Neural cell (in vitro differentiated cells): ENCODE results near the gene PFDN5.

Experiments
- CTCF ChIP-seq: fragments of 450-650 bp; IDR thresholded peaks from 2 replicates; pipeline ENCODE4 v1.5.1; 2014; ENCODE audit warnings: antibody characterized with exemption, mild to moderate bottlenecking, moderate library complexity; ENCODE audit not compliant: poor library complexity, severe bottlenecking
- EP300 ChIP-seq: fragments of 450-650 bp; conservative IDR thresholded peaks from 2 replicates; pipeline ENCODE4 v1.6.1; 2014; ENCODE audit warnings: antibody characterized with exemption, mild to moderate bottlenecking, moderate library complexity; ENCODE audit not compliant: poor library complexity, severe bottlenecking
- EZH2 ChIP-seq: fragments of 200-600, 300-800 bp; shearing (Covaris generic), sonication (generic); IDR thresholded peaks from 2 replicates; pipeline ENCODE4 v1.6.1; 2014; ENCODE audit warnings: antibody characterized with exemption, low read length, borderline replicate concordance, mild to moderate bottlenecking; ENCODE audit not compliant: insufficient read depth, poor library complexity, severe bottlenecking
- MXI1 ChIP-seq: fragments of 450-650 bp; conservative IDR thresholded peaks from 2 replicates; pipeline ENCODE4 v1.6.1; 2014; ENCODE audit warnings: antibody characterized with exemption, mild to moderate bottlenecking; ENCODE audit not compliant: poor library complexity, severe bottlenecking
- POLR2AphosphoS5 ChIP-seq: IDR thresholded peaks from 2 replicates; pipeline ENCODE4 v1.6.1; 2012
- REST ChIP-seq: IDR thresholded peaks from 2 replicates; pipeline ENCODE4 v1.6.1; 2012; ENCODE audit warnings: borderline replicate concordance
- SMC3 ChIP-seq: fragments of 450-650 bp; conservative IDR thresholded peaks from 2 replicates; pipeline ENCODE4 v1.6.1; 2014; ENCODE audit warnings: antibody characterized with exemption, mild to moderate bottlenecking, moderate library complexity; ENCODE audit not compliant: poor library complexity

DNA sequence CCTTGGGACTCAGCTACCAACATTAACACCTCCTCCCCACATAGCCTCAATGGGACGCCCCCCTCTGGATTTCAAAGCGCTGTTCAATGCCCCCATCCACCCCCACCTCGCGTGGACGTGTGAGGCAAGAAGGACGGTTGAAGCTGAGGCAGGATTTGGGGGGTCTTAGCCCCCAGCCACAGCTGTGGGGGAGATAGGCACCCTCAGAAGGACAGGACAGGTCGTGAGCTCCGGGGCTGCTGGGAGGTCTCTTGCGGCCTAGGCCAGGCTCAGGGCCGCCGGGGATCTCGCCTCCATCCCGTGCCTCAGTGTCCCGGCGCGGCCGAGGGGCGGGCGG is 49.1 kb downstream of the PFDN5 start:
- TF ChIP-seq CTCF (no peak), SMC3 (no peak), MXI1 (no peak), EZH2 (no peak), EP300 (no peak), POLR2AphosphoS5 (no peak), REST (no peak)
